DOHH2 (cell line): ENCODE measurements around the gene TSHZ2.

Experiments used
- H3F3A ChIP-seq: fragments of 200-600 bp; sonication (generic), shearing (Covaris generic); 2 replicates; pipeline ENCODE4 v1.6.0; 2016; ENCODE audit warnings: antibody characterized with exemption, mild to moderate bottlenecking; ENCODE audit not compliant: control insufficient read depth, insufficient read depth
- H3K27ac ChIP-seq: fragments of 200-600 bp; sonication (generic); 2 replicates; pipeline ENCODE4 v1.5.1; 2014; ENCODE audit warnings: low read depth, mild to moderate bottlenecking, low read length, moderate library complexity
- H3K27me3 ChIP-seq: fragments of 200-600 bp; sonication (generic); 2 replicates; pipeline ENCODE4 v1.6.1; 2014; ENCODE audit warnings: mild to moderate bottlenecking, low read length, mixed read lengths; ENCODE audit not compliant: control insufficient read depth
- H3K36me3 ChIP-seq: fragments of 200-600 bp; sonication (generic); 2 replicates; pipeline ENCODE4 v1.6.1; 2014; ENCODE audit warnings: mild to moderate bottlenecking, low read length, moderate library complexity, mixed read lengths; ENCODE audit not compliant: control insufficient read depth
- H3K4me1 ChIP-seq: fragments of 200-600 bp; sonication (generic); 2 replicates; pipeline ENCODE4 v1.6.1; 2014; ENCODE audit warnings: mild to moderate bottlenecking, low read length, mixed read lengths; ENCODE audit not compliant: control insufficient read depth
- H3K4me2 ChIP-seq: fragments of 200-600 bp; sonication (generic); 2 replicates; pipeline ENCODE4 v1.6.0; 2014; ENCODE audit warnings: mild to moderate bottlenecking, low read length, moderate library complexity
- H3K4me3 ChIP-seq: fragments of 200-600 bp; sonication (generic); 2 replicates; pipeline ENCODE4 v1.5.1; 2014; ENCODE audit warnings: mild to moderate bottlenecking, low read length, mixed read lengths
- H3K79me2 ChIP-seq: fragments of 200-600 bp; sonication (generic); 2 replicates; pipeline ENCODE4 v1.6.1; 2014; ENCODE audit warnings: mild to moderate bottlenecking, low read length, mixed read lengths; ENCODE audit not compliant: control insufficient read depth
- H3K9me2 ChIP-seq: fragments of 200-600 bp; sonication (generic); replicated peaks from 2 replicates; pipeline ENCODE4 v1.6.1; 2014; ENCODE audit warnings: mild to moderate bottlenecking, low read length, mixed read lengths; ENCODE audit not compliant: control insufficient read depth
- H3K9me3 ChIP-seq: fragments of 200-600 bp; sonication (generic); 2 replicates; pipeline ENCODE4 v1.6.1; 2014; ENCODE audit warnings: antibody characterized with exemption, low read length, mixed read lengths; ENCODE audit not compliant: control insufficient read depth, insufficient read depth
- H4K20me1 ChIP-seq: fragments of 200-600 bp; sonication (generic); 2 replicates; pipeline ENCODE4 v1.6.0; 2014; ENCODE audit warnings: low read depth, mild to moderate bottlenecking, antibody characterized with exemption, low read length, moderate library complexity; ENCODE audit not compliant: control insufficient read depth, insufficient read depth
- CTCF ChIP-seq: fragments of 200-600 bp; sonication (generic); IDR thresholded peaks from one replicate; pipeline ENCODE4 v1.5.1; 2014; ENCODE audit warnings: antibody characterized with exemption, mild to moderate bottlenecking, low read depth, low read length; ENCODE audit not compliant: poor library complexity, severe bottlenecking
- EZH2phosphoT487 ChIP-seq: fragments of 200-600 bp; sonication (generic); IDR thresholded peaks from 2 replicates; pipeline ENCODE4 v1.6.1; 2017; ENCODE audit warnings: borderline replicate concordance, mild to moderate bottlenecking, antibody characterized with exemption, low read length, moderate library complexity, mixed read lengths

Gene TSHZ2

GRCh38 chr20:53487461-53488200 is 515.5 kb downstream of the TSHZ2 start:
- H3K27me3 ChIP-seq: peaks cover 6% of the 10 kb centered on the region; the same call in 1 of the 2 replicates
- H3K27ac ChIP-seq: no peak overlapping the region
- H3K36me3 ChIP-seq: no peaks in the 10 kb centered on the region
- H3K4me2 ChIP-seq: no peak overlapping the region
- no peak for TF ChIP-seq CTCF
- no peak for TF ChIP-seq EZH2phosphoT487
- no peaks in the 10 kb centered on the region for H3K4me1 ChIP-seq
- no peaks in the 10 kb centered on the region for H3K79me2 ChIP-seq
- no peaks in the 10 kb centered on the region for H3K9me3 ChIP-seq
- no peak overlapping the region for H3K4me3 ChIP-seq
- H3K9me2 ChIP-seq: no peaks in the 10 kb centered on the region
- H3F3A ChIP-seq: no peaks in the 10 kb centered on the region
- H4K20me1 ChIP-seq: no peaks in the 10 kb centered on the region

- TF ChIP-seq CTCF (no peak), EZH2phosphoT487 (no peak)
- no peaks in the 10 kb centered on the region for H3F3A ChIP-seq
- no peaks in the 10 kb centered on the region for H3K36me3 ChIP-seq
- H3K9me3 ChIP-seq: no peaks in the 10 kb centered on the region
- no peak overlapping the region for H3K27ac ChIP-seq
- H4K20me1 ChIP-seq: no peaks in the 10 kb centered on the region
- H3K4me2 ChIP-seq: no peak overlapping the region
- H3K4me3 ChIP-seq: no peak overlapping the region
- peaks cover 6% of the 10 kb centered on the region; the same call in 1 of the 2 replicates for H3K27me3 ChIP-seq
- H3K79me2 ChIP-seq: no peaks in the 10 kb centered on the region
- H3K9me2 ChIP-seq: no peaks in the 10 kb centered on the region
- H3K4me1 ChIP-seq: no peaks in the 10 kb centered on the region
These were observed 516.7 kb downstream of the TSHZ2 start for GRCh38 chr20:53488775-53489272.

- Histone ChIP-seq H3K79me2 (no peaks in the 10 kb centered on the region), H3K4me3 (no peak overlapping the region), H3K27ac (no peak overlapping the region), H3K9me2 (no peaks in the 10 kb centered on the region), H3K36me3 (no peaks in the 10 kb centered on the region), H3K4me2 (no peak overlapping the region), H4K20me1 (no peaks in the 10 kb centered on the region), H3F3A (no peaks in the 10 kb centered on the region), H3K4me1 (no peaks in the 10 kb centered on the region), H3K9me3 (no peaks in the 10 kb centered on the region), H3K27me3 (peaks cover 6% of the 10 kb centered on the region; the same call in 1 of the 2 replicates)
- TF ChIP-seq CTCF (no peak), EZH2phosphoT487 (no peak)
These were observed 517.4 kb downstream of the TSHZ2 start for GRCh38 chr20:53489528-53489927.
